GM12875 (cell line): Measurements from ENCODE around the gene EEF1A2.

Source experiments
- H3K4me3 ChIP-seq: one replicate; pipeline ENCODE4 v1.5.1; 2011; ENCODE audit warnings: low read depth, low read length, control low read depth
- TF ChIP-seq, protein P1 (sequence below): IDR thresholded peaks from 2 replicates; pipeline ENCODE4 v1.5.1; 2011; ENCODE audit warnings: low read depth, mild to moderate bottlenecking, control low read depth, inconsistent platforms, low read length, moderate library complexity, borderline replicate concordance; ENCODE audit not compliant: insufficient read depth

EEF1A2 gene

DNA sequence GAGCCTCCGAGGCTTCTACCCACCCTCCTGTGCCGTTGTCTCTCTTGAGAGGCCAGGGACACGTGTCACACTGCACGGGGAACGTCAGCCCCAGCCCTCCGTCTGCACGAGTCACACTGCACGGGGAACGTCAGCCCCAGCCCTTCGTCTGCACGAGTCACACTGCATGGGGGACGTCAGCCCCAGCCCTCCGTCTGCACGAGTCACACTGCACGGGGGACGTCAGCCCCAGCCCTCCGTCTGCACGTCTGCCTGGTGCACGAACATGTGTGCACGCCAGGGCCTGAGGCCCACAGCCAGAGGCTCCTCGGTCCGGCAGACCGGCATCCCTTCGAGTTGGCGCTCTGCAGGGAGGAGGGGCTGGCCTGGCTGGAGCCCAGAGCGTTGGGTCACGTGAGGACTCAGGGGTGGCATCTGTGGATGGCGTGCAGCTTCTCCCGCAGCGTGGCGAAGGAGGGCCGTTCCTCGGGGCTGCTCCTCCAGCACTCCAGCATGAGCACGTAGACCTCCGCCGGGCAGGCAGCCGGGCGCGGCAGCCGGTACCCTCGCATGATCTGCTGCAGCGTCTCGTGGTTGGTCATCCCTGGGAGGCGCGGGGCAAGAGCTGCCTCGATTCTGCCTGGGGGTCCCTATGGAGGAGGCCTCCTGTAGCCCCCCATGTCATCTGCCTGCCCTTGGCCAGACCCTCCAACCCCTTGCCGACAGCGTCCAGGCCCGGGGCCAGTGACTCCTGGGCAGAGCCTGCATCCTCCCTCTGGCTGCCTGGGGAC is 41.7 kb upstream of the EEF1A2 start:
- H3K4me3 ChIP-seq: no peak overlapping the region
- TF ChIP-seq, protein P1, sequence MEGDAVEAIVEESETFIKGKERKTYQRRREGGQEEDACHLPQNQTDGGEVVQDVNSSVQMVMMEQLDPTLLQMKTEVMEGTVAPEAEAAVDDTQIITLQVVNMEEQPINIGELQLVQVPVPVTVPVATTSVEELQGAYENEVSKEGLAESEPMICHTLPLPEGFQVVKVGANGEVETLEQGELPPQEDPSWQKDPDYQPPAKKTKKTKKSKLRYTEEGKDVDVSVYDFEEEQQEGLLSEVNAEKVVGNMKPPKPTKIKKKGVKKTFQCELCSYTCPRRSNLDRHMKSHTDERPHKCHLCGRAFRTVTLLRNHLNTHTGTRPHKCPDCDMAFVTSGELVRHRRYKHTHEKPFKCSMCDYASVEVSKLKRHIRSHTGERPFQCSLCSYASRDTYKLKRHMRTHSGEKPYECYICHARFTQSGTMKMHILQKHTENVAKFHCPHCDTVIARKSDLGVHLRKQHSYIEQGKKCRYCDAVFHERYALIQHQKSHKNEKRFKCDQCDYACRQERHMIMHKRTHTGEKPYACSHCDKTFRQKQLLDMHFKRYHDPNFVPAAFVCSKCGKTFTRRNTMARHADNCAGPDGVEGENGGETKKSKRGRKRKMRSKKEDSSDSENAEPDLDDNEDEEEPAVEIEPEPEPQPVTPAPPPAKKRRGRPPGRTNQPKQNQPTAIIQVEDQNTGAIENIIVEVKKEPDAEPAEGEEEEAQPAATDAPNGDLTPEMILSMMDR: no peak

DNA sequence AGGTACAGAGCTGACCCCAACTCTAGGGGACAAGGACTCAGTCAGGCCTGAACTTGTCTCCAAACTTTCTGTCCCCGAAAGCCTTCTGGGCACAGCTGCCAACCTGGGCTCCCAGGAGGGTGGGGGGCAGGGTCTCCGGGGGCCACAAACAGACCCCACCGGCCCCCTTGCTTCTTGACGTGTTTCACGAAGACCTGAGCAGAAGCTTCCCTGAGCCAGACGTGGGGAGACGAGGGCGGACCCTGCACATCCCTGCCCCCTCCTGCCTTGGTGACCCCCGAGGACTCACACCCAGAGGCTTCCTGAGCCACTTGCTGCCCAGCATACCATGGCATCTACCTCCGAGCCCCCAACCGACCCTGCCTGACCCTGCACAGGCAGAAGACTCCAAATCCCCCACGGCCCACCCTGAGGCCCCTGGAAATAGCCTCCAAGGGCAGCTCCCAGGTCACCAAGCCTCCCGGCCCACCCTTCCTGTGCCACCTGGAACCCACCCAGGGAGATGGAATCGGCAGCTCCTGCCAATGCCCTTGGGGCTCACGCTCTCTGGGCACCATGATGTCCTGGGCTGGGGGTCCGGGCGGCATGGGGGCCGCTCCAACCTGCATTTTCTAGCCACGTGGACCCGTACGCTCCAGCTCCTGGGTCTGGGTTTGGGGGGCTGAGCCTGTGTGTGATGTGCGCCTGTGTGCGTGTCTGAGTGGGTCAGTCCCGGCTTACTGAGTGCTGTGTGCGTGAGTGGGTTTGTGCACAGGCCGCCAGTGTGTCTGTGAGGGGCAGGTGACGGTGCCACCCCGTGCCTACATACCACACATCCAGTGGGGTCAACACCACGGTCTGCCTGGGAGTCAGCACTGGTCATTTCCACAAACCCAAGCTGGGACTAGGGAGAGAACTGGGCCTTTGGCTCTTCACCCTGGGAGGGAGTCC is 40.8 kb upstream of the EEF1A2 start:
- TF ChIP-seq, protein P1: no peak
- H3K4me3 ChIP-seq: no peak overlapping the region

DNA sequence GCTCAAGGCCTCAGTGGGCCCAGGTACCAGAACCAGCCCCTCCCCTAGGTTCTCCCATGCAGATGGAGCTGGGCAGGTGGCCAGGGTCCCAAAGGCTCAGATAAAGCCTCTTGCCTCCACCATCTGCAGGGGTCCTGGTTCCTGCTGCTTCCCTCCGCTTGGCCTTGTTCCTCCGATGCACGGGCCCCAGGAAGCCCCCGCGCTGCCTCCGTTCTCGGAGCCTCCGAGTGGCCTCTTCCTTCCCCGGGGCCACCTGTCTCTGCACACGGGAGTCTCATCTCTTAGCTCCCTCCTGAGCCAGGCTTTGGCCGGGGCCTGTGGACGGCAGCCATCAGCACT is 40.2 kb upstream of the EEF1A2 start:
- H3K4me3 ChIP-seq: no peak overlapping the region
- TF ChIP-seq, protein P1: no peak

DNA sequence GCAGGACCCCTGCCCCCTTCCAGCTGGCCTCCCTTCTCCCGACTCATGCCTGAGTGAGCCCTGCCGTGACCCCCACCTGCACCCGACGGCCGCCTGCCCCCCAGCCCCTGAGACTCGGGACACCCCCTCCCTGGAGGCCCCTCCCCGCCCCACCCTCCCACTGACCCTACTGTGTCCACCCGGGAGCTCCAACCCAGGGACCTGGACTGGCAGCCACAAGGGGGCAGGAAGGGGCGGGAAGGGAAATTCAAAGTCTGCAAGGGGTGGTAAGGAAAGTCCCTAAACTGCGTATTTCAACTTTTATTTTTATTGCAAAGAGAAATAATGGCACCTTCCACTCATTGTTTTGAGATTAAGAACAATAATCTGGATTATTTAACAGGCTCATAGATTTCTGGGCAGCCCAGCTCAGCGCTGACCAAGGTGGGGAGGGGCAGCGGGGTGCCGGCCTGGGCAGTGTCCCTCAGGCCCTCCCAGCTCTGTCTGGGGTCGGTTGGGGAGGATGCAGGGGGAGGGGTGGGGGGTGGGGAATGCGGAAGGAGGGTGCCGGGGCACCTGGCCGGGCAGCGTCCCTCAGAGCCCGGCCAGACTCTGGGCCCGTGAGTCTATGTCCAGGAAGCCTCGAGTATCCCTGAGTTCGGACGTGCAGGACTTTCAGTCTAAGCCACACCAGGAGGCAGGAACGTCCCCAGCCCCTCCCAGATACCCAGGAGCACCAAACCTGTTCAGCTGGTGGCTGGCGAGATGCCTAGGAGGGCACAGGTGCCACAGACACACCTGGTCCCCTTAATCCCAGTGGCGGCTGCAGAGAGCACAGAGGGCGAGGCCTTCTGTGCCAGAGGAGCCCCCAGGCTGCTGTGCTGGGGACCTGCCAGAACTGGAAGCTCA is 39.6 kb upstream of the EEF1A2 start:
- TF ChIP-seq, protein P1: no peak
- H3K4me3 ChIP-seq: no peak overlapping the region

DNA sequence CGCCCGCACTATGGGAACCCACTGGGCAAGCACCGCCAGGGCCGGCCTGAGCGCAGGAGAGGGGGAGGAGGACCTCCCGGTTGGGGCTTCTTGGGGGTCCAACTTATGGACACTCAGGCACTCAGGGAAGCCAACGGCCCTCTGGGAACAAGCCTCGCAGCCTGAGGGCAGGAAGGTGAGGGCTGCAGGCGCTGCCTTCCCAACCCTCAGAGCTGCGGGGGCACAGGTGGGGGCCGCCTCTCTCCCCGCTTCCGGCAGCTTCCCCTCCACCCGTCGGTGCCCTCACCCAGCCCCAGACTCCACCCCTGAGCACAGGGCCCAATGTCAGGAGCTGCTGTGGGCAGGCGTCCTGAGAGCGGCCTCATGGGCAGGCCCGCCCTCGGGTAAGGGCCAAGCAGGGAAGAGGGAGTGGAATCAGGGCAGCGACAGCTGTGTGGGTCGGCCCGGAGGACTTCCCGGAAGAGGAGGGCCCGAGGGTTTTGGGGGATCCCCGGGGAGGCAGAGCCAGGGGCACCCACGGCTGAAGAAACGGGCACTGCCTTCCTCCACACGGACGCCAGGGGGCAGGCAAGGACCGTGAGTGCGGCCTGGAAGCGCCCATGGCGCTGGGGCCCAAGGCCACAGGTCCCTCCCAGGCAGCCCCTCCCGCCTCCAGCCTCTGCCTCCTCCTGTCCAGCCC is 38.8 kb upstream of the EEF1A2 start:
- H3K4me3 ChIP-seq: peak overlapping the region; percentile 48
- TF ChIP-seq, protein P1: peak; percentile 99

DNA sequence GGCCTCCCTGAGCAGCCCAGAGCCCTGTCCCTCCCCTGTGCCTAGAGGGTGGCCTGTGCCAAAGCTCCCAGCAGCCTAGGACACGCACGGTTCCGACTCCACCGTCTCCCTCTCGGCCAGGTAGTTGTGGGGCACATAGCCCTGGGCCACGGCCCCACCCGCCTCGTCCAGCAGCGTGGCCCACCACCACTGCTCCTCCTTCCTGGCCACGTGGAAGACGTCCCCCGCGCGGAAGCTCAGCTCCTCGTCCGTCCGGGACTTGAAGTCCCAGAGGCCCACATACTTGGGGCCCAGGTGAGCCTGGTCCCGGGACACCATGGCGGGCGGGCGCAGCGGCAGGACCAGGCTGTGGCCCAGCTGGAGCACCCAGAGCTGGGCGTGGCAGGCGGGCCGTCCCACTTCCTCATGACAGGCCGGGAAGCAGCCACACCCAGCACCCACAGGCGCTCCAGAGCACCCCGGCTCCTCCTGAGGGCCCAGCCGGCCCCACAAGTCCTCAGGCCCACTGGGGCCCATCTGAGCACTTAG is 38.2 kb upstream of the EEF1A2 start, which contains the start of gene PTK6:
PTK6 (minus strand) TSS at position 380 of the 528 bp plus-strand sequence; CDS start at position 318, 62 bp downstream.
- TF ChIP-seq, protein P1: no peak
- peak within 1 kb of the TSS; percentile 48 for H3K4me3 ChIP-seq
